ENCODE data around the gene ASIC3.

- TF ChIP-seq POLR2A (IDR thresholded peaks at IDR 0.05): no peak
- TF ChIP-seq CTCF (IDR thresholded peaks at IDR 0.05): no peak
Measured at GRCh38 chr7:151016505-151016904, 31.8 kb upstream of the ASIC3 start.

All from right lobe of liver (tissue), 4 donors.